B cell (primary cell): ENCODE results near the gene B4GALT4. TPM values are rescaled to one million over a fixed set of nuclear protein-coding genes. Genes with fewer than 3 reads are reported as not detected.

Experiments used
- ATAC-seq: fragments of 200-7000 bp; cut with Tn5 transposase; one replicate; pipeline ENCODE4 v1.10.0; 2021; ENCODE audit warnings: low read depth, mild to moderate bottlenecking, moderate number of reproducible peaks, moderate library complexity
- CTCF ChIA-PET: fragments of 350-600 bp; sonication (Branson Sonifier 250); formaldehyde crosslinking; loops from one replicate; lab custom pipeline; 2021; ENCODE audit warnings: antibody characterized with exemption, inconsistent platforms; lab: Charles Lee
- POLR2A ChIA-PET: fragments of 350-600 bp; sonication (Branson Sonifier 250); formaldehyde crosslinking; loops from one replicate; lab custom pipeline; 2021; ENCODE audit warnings: antibody characterized with exemption; lab: Charles Lee
- DNase-seq: peaks from one replicate; pipeline ENCODE4 v3.0.0; 2013
- H2AFZ ChIP-seq: 2 replicates; pipeline ENCODE4 v1.6.1; 2012; ENCODE audit warnings: mild to moderate bottlenecking, low read depth, low read length; ENCODE audit not compliant: insufficient read depth, poor library complexity, severe bottlenecking
- H3K27ac ChIP-seq, 2 donors: 1 replicate in 1 of 2; 2 replicates in 1 of 2; pipeline ENCODE4 v1.5.1; 2012 to 2013; ENCODE audit warnings: low read length in 2 of 2, mild to moderate bottlenecking in 2 of 2, moderate library complexity in 1 of 2
- H3K27me3 ChIP-seq, 4 experiments: fragments of 200-600 bp in 1 of 4; sonication (generic) in 1 of 4; replicated peaks in 1 of 4; 1 replicate in 2 of 4; 2 replicates in 2 of 4; pipeline versions ENCODE4 v1.6.1 to v1.7.0; 2013 to 2016; ENCODE audit warnings: low read length in 3 of 4, mild to moderate bottlenecking in 2 of 4, mixed read lengths in 1 of 4, moderate library complexity in 1 of 4; ENCODE audit not compliant: insufficient read depth in 4 of 4, control insufficient read depth in 3 of 4; ENCODE audit errors: control extremely low read depth in 1 of 4
- H3K36me3 ChIP-seq, 2 experiments: replicated peaks in 1 of 2; 1 replicate in 1 of 2; 2 replicates in 1 of 2; pipeline versions ENCODE4 v1.6.1 to v1.7.1; 2013; ENCODE audit warnings: low read length in 1 of 2; ENCODE audit not compliant: insufficient read depth in 2 of 2, control insufficient read depth in 1 of 2; ENCODE audit errors: control extremely low read depth in 1 of 2, extremely low read depth in 1 of 2
- H3K4me1 ChIP-seq, 2 donors: fragments of 200-600 bp in 1 of 2; sonication (generic) in 1 of 2; 1 replicate in 1 of 2; 2 replicates in 1 of 2; pipeline versions ENCODE4 v1.5.1 to v1.6.1; 2013 to 2017; ENCODE audit warnings: low read length in 2 of 2; ENCODE audit not compliant: control insufficient read depth in 2 of 2, insufficient read depth in 2 of 2
- H3K4me2 ChIP-seq: replicated peaks from 2 replicates; pipeline ENCODE3; 2012; ENCODE audit warnings: mild to moderate bottlenecking, low read depth, low read length; ENCODE audit not compliant: poor library complexity, severe bottlenecking
- H3K4me3 ChIP-seq, 5 experiments: fragments of 200-600 bp in 1 of 5; sonication (generic) in 1 of 5; 1 replicate in 3 of 5; 2 replicates in 2 of 5; pipeline versions ENCODE4 v1.5.1 to v1.7.0; 2011 to 2016; ENCODE audit warnings: low read length in 4 of 5, mild to moderate bottlenecking in 4 of 5, low read depth in 2 of 5, control low read depth in 1 of 5, moderate library complexity in 1 of 5; ENCODE audit not compliant: insufficient read depth in 1 of 5; ENCODE audit errors: control extremely low read depth in 1 of 5, extremely low read depth in 1 of 5
- H3K79me2 ChIP-seq: fragments of 200-600 bp; sonication (generic); one replicate; pipeline ENCODE4 v1.6.0; 2016; ENCODE audit warnings: low read length; ENCODE audit not compliant: control insufficient read depth, insufficient read depth
- H3K9ac ChIP-seq: fragments of 200-600 bp; sonication (generic); 2 replicates; pipeline ENCODE4 v1.6.1; 2017; ENCODE audit warnings: mild to moderate bottlenecking, low read length, moderate library complexity
- H3K9me3 ChIP-seq, 3 donors: one replicate each; pipeline versions ENCODE4 v1.6.1 to v1.7.1; 2013; ENCODE audit warnings: low read length in 2 of 3; ENCODE audit not compliant: control insufficient read depth in 2 of 3, insufficient read depth in 1 of 3; ENCODE audit errors: control extremely low read depth in 1 of 3
- H4K20me1 ChIP-seq: 2 replicates; pipeline ENCODE4 v1.6.0; 2012; ENCODE audit warnings: mild to moderate bottlenecking, low read length; ENCODE audit not compliant: insufficient read depth, control insufficient read depth, poor library complexity, severe bottlenecking
- H3K27ac Mint-ChIP-seq: one replicate; pipeline ENCODE4 v1.8.0; 2021; ENCODE audit warnings: mixed read lengths
- H3K27me3 Mint-ChIP-seq: one replicate; pipeline ENCODE4 v1.8.0; 2021; ENCODE audit warnings: mixed read lengths
- H3K4me1 Mint-ChIP-seq: one replicate; pipeline ENCODE4 v1.8.0; 2021; ENCODE audit warnings: mixed read lengths
- H3K4me3 Mint-ChIP-seq: one replicate; pipeline ENCODE4 v1.8.0; 2021; ENCODE audit warnings: mixed read lengths
- H3K9me3 Mint-ChIP-seq: one replicate; pipeline ENCODE4 v1.8.0; 2022; ENCODE audit warnings: mixed read lengths; ENCODE audit not compliant: insufficient read depth
- CTCF ChIP-seq: fragments of 200-600 bp; IDR thresholded peaks from one replicate; pipeline ENCODE4 v1.8.0; 2022; ENCODE audit warnings: antibody characterized with exemption, mild to moderate bottlenecking
- EZH2 ChIP-seq: IDR thresholded peaks from 2 replicates; pipeline ENCODE4 v1.6.1; 2012; ENCODE audit warnings: borderline replicate concordance, low read depth, mild to moderate bottlenecking, moderate library complexity, low read length; ENCODE audit not compliant: insufficient read depth, poor library complexity, severe bottlenecking
- WGBS: methylation state at CpG from one replicate; pipeline ENCODE4 v1.1.5; 2013; ENCODE audit warnings: missing lambda C conversion rate; ENCODE audit not compliant: insufficient coverage; 5-methylcytosine and 5-hydroxymethylcytosine counted together
- intact Hi-C: fragments of 100-400 bp; cut with micrococcal nuclease; formaldehyde crosslinking; loops from one replicate; pipeline ENCODE4 v1.10.0; 2022
- polyA plus RNA-seq: library from polyadenylated mRNA; depleted of rRNA; stranded (reverse); fragments of >200 nt; gene quantifications from 2 replicates; pipeline ENCODE4 v1.2.3, GENCODE V29; 2012
- total RNA-seq, 2 donors: library from RNA; stranded (reverse); fragments of 120-200 nt in 1 of 2; gene quantifications; 1 replicate in 1 of 2; 2 replicates in 1 of 2; pipeline versions ENCODE4 v1.2.3 to v1.2.4, GENCODE V29; 2013 to 2022

Gene B4GALT4
- total and polyA plus RNA-seq, 2 donors (not counting 1 experiment from before 2014, with no cell fraction given): 7.1 to 21.9 TPM

DNA sequence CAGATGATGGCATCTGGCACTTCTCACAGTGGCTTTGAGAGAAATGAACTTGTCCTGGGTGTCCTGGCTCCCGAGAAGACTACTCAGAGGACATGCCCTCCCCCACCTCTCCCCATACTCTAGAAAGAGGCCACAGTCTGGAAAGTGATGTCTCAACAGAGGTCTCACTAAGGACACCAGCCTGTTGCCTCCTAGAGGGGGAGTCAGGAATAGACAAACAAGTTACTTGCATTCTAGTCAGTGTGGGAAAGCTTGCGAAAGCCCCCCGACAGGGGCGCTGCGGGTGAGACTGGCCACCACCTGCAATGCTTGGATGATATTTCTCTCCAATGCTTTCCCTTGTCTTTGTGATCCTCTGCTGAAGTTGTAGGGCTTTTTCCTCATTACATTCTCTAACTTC is 17.2 kb downstream of the B4GALT4 start:
- Histone ChIP-seq H3K36me3 (peaks cover 17 to 67% of the 10 kb centered on the region in 2 experiments), H3K9me3 (no peaks in the 10 kb centered on the region), H3K27ac (no peak overlapping the region), H3K4me2 (no peak overlapping the region), H3K27me3 (no peaks in the 10 kb centered on the region), H2AFZ (no peak overlapping the region), H4K20me1 (no peaks in the 10 kb centered on the region), H3K79me2 (no peaks in the 10 kb centered on the region), H3K4me1 (peaks cover 0 to 8% of the 10 kb centered on the region in 2 donors), H3K9ac (no peak overlapping the region), H3K4me3 (no peak overlapping the region)
- DNase-seq: no peak
- TF ChIP-seq CTCF: no peak
- no peak for TF ChIP-seq EZH2
- H3K27ac Mint-ChIP-seq: no peak overlapping the region
- intact Hi-C loops: no loop called here
- CTCF ChIA-PET: interaction anchor here (2.4 kb wide), 1 partner anchor 17 kb away, joined by 7 read pairs; the partner anchor contains the start of gene B4GALT4
- H3K4me3 Mint-ChIP-seq: no peak overlapping the region
- H3K9me3 Mint-ChIP-seq: no peaks in the 10 kb centered on the region
- ATAC-seq: no peak
- peaks cover 13% of the 10 kb centered on the region for H3K4me1 Mint-ChIP-seq
- no peaks in the 10 kb centered on the region for H3K27me3 Mint-ChIP-seq
- 98% methylated on average over 4 of the region's 5 CpGs for WGBS
- POLR2A ChIA-PET: no interaction called here

GRCh38 chr3:119222391-119222790 is 18.3 kb downstream of the B4GALT4 start:
- Mint-ChIP-seq H3K4me3 (no peak overlapping the region), H3K27me3 (no peaks in the 10 kb centered on the region), H3K27ac (no peak overlapping the region), H3K4me1 (peaks cover 13% of the 10 kb centered on the region), H3K9me3 (no peaks in the 10 kb centered on the region)
- DNase-seq (no peak), ATAC-seq (no peak)
- ChIA-PET CTCF (interaction anchor here (1.0 kb wide), 1 partner anchor 10 kb away, joined by 3 read pairs; no protein-coding TSS in a partner anchor), POLR2A (no interaction called here)
- WGBS: 99% methylated on average over 7 of the region's 7 CpGs
- Histone ChIP-seq H3K27ac (no peak overlapping the region), H3K36me3 (peaks cover 13 to 56% of the 10 kb centered on the region in 2 experiments), H3K9me3 (no peaks in the 10 kb centered on the region), H3K79me2 (no peaks in the 10 kb centered on the region), H2AFZ (no peak overlapping the region), H3K4me1 (peaks cover 0 to 8% of the 10 kb centered on the region in 2 donors), H3K4me3 (no peak overlapping the region), H4K20me1 (no peaks in the 10 kb centered on the region), H3K4me2 (no peak overlapping the region), H3K27me3 (no peaks in the 10 kb centered on the region), H3K9ac (no peak overlapping the region)
- TF ChIP-seq CTCF: no peak
- TF ChIP-seq EZH2: no peak
- intact Hi-C loops: no loop called here
